NCI-H146 (cell line): ENCODE measurements around the gene MAGEB6.
"Not testable (repeated sequence)": the region's sequence is repeated elsewhere in the genome, so short reads cannot be mapped to it uniquely, and the experiment has no call there.

Experiments used
- DNase-seq: peaks from one replicate; lab custom pipeline; 2025; lab: John Stamatoyannopoulos, UW

MAGEB6 gene, protein sequence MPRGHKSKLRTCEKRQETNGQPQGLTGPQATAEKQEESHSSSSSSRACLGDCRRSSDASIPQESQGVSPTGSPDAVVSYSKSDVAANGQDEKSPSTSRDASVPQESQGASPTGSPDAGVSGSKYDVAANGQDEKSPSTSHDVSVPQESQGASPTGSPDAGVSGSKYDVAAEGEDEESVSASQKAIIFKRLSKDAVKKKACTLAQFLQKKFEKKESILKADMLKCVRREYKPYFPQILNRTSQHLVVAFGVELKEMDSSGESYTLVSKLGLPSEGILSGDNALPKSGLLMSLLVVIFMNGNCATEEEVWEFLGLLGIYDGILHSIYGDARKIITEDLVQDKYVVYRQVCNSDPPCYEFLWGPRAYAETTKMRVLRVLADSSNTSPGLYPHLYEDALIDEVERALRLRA

DNA sequence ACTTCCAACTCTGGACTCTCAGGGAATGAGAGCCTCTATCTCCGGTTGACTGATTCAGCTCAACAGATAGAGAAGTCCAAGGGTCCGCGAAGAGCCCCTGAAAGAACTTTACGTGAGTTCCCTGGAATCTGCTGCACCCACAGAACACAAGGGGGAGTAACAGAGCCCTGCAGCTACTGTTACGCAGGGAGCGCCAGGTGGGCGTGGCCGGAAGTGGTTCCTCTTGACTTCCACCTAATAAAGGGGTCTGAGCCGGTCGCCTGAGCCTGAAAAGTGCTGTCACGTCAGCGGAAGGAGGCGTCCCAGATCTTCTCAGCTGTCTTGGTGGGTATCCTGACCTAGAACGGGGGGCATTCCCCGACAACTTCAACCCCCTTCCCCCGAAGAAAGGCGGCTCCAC is at the start of gene MAGEB6:
Gene MAGEB6, plus strand, starts transcription at position 237 of the 400 bp plus-strand sequence. CDS start 1,407 bp downstream, outside the sequence.
- no peak for DNase-seq

DNA sequence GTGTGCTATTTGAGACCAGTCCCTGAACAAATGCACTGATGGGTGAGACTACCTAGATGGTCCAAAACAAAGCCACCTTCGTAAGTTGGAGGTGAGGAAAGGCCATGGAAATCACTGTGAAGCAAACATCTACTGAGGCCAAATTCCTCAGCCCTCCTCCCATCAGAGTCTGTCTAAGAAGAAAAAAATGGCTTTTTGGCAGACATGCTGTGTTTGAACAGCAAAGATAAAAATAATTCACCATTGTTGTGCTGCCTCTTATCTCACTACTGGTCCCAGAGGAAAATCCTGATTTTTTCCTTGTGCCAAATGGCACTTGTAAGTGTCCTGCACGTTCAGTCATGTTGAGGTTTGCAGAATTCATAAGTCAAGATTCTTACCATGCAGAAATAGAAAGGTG is 46.2 kb upstream of the MAGEB6 start:
- DNase-seq: no peak

DNA sequence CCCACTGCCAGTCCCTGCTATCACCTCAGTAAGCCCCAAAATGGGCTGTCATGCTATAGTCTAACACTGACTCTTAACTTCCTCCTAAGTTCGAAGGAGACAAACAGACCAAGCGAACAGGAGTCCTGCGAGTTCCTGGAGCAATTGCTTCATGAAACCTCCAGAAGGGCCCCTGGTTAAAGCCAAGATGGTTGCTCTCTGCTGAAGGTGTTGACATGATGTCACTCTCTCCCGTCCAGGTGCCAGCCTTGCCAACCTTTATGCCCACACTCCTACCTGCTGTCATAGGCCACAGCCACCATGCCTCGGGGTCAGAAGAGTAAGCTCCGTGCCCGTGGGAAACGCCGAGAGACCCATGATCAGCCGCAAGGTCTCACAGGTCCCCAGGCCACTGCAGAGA is 31.9 kb upstream of the MAGEB6 start, which contains the start of gene MAGEB6B:
Gene MAGEB6B, plus strand, starts transcription at position 301 of the 400 bp plus-strand sequence. Its CDS starts 0 bp downstream, at position 301.
- DNase-seq: no peak

DNA sequence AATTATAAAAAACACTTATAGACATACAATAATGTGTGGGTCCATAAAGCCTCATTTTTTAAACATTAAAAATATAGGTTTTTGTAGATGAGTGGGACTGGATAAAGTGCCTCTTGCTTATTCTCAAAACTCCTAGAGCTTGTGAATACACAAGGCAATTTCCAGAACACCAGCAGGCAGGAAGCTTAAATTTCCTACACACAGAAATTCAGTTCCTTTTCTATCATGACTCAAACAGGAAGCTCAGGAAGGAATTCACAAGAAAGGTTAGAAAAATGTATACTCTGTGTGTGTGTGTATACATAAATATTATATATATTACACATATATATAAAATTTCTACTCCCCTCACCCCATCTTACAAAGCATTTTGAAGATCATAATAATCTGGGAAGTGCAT is 11.3 kb downstream of the MAGEB6 start:
- no peak for DNase-seq

DNA sequence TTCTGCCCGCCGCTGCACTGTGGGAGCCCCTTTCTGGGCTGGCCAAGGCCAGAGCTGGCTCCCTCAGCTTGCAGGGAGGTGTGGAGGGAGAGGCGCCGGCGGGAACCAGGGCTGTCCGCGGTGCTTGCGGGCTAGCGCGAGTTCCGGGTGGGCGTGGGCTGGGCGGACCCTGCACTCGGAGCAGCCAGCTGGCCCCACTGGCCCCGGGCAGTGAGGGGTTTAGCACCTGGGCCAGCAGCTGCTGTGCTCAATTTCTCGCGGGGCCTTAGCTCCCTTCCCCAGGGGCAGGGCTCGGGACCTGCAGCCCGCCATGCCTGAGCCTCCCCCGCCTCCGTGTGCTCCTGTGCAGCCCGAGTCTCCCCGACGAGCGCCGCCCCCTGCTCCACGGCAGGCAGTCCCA is 12.5 kb downstream of the MAGEB6 start:
- DNase-seq: not testable (repeated sequence)

DNA sequence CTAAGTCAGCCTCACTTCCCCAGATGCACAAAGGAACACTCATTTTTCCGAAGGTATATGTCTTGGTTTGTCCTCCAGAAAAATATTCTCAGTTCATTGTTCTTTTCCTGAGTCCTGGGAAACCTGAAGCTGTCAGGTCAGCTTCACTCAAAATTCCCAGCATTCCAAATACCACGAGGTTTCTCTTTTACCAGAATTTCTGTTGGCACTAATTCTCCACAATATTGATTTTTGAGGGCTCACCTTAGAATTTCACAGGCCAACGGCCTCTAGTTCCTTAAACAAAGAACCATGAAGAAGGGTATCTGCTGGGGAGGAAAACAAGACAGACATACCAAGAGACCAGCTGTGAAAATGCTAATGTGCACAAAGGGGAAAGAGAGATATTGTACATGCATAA is 15.8 kb downstream of the MAGEB6 start:
- no peak for DNase-seq

DNA sequence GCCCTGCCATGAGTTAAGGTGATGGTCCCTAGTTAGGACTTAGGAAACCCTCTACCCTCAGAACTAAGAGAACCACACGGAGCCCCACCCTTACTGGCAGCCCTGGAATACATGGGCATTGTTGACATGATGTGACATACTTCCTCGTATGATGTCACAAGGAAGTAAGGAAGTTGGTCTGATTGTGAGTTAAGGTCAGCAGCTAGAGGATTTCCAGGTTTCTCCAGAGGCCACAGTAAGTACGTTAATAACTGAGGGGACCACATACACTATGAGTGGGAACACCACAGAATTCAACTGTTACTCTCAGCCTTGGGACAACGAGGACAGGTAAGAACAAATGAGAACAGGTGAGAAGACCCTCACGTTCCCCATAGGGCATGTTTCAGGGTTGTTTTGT is 23.6 kb downstream of the MAGEB6 start, which contains the start of gene MAGEB5:
Gene MAGEB5, plus strand, starts transcription at position 301 of the 400 bp plus-strand sequence. CDS start 1,133 bp downstream, outside the sequence.
- DNase-seq: no peak

DNA sequence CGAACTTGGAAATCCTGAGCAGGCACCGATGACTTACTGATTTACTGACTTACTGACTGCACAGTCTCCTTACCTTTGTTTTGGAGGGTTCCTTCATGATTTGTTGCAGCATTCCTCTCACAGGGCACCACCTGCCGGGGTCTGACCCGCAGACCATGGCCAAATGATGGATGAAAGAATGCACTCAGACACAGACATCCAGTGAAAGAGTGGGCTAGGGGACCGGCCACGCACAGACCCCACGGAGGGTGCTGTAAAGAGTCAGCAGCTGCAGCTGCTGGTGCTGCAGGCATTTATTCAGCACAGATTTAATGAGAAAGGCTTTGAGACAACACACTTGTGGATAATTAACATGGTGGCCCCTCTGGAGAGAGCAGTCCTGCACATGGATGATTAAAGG is 27.1 kb downstream of the MAGEB6 start:
- DNase-seq: no peak

DNA sequence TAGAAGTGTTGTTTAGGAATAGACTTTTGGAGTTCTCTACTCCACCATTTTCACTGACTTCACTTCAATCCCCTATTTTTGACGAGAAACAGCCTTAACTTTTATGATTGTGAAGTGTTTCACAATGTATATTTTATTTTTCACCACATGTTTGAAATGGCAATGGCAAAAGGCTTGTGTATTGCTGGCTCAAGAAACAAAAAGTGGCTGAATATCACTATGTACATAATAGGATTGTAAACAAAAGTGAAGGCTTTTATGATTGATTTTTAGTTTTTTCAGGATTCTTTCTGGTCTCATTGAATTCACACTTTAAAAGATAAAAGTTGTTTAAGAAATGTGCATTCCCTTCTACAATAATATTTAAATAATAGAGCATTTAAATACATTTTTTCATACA is 41.9 kb downstream of the MAGEB6 start:
- no peak for DNase-seq
